Suprapubic skin (tissue), 4 donors: ENCODE data around the gene KARS1. TPM values are rescaled to one million over a fixed set of nuclear protein-coding genes. Genes with fewer than 3 reads are reported as not detected.

Experiments used
- DNase-seq, 2 donors: peaks; one replicate each; pipeline ENCODE4 v3.0.0-alpha.2; 2019; ENCODE audit warnings: low spot score in 2 of 2
- H3K27ac ChIP-seq: fragments of 200-600 bp; sonication (generic); one replicate; pipeline ENCODE4 v1.5.1; 2019
- H3K27me3 ChIP-seq: fragments of 200-600 bp; sonication (generic); one replicate; pipeline ENCODE4 v1.5.1; 2019
- H3K36me3 ChIP-seq: fragments of 200-600 bp; sonication (generic); one replicate; pipeline ENCODE4 v1.5.1; 2019
- H3K4me1 ChIP-seq: fragments of 200-600 bp; sonication (generic); one replicate; pipeline ENCODE4 v1.5.1; 2019
- H3K4me3 ChIP-seq: fragments of 200-600 bp; sonication (generic); one replicate; pipeline ENCODE4 v1.5.1; 2019; ENCODE audit warnings: mild to moderate bottlenecking
- H3K9me3 ChIP-seq: fragments of 200-600 bp; sonication (generic); one replicate; pipeline ENCODE4 v1.5.1; 2019
- CTCF ChIP-seq, 2 donors: fragments of 200-600 bp in 1 of 2; fragments of 450-650 bp in 1 of 2; sonication (generic) in 1 of 2; IDR thresholded peaks; one replicate each; pipeline ENCODE4 v1.5.1; 2016 to 2019; ENCODE audit warnings: antibody characterized with exemption in 2 of 2, mild to moderate bottlenecking in 1 of 2, moderate library complexity in 1 of 2
- EP300 ChIP-seq: sonication (generic); formaldehyde crosslinking; IDR thresholded peaks from one replicate; pipeline ENCODE4 v1.6.1; 2017; ENCODE audit warnings: antibody characterized with exemption
- POLR2A ChIP-seq, 2 donors: fragments of 450-650 bp; IDR thresholded peaks; one replicate each; pipeline ENCODE4 v1.6.1; 2017; ENCODE audit warnings: antibody characterized with exemption in 2 of 2, mild to moderate bottlenecking in 2 of 2, moderate library complexity in 2 of 2
- POLR2AphosphoS5 ChIP-seq, 3 donors: sonication (generic); formaldehyde crosslinking; IDR thresholded peaks; one replicate each; pipeline ENCODE4 v1.6.1; 2017; ENCODE audit warnings: antibody characterized with exemption in 3 of 3
- WGBS: methylation state at CpG from one replicate; pipeline ENCODE4 v1.1.5; 2018; 5-methylcytosine and 5-hydroxymethylcytosine counted together
- total RNA-seq, 4 donors: library from RNA; depleted of rRNA; stranded (reverse); fragments of >200 nt; gene quantifications; one replicate each; pipeline ENCODE4 v1.1.0, GENCODE V29; 2016

KARS1 gene
- total RNA-seq, 4 donors from 2014 or later, result 85.9 to 128 (median 106) TPM

- TF ChIP-seq POLR2A (IDR thresholded peaks at IDR 0.05) (no peak), EP300 (no peak), CTCF (IDR thresholded peaks at IDR 0.05) (no peak)
- 96% methylated on average over 4 of the region's 4 CpGs for WGBS
These were observed 29.4 kb upstream of the KARS1 start, which contains the start of gene CPHXL2 for GRCh38 chr16:75676909-75677308. TSS of gene CPHXL2 (minus strand) at chr16:75677009. CDS start at chr16:75676999, 10 bp downstream.

GRCh38 chr16:75667503-75667902 lies 20.0 kb upstream of the KARS1 start:
- H3K36me3 ChIP-seq, result no peaks in the 10 kb centered on the region
- no peaks in the 10 kb centered on the region for H3K9me3 ChIP-seq
- H3K27ac ChIP-seq, result no peak overlapping the region
- H3K4me1 ChIP-seq, result no peaks in the 10 kb centered on the region
- H3K27me3 ChIP-seq, result no peaks in the 10 kb centered on the region
- TF ChIP-seq POLR2A (IDR thresholded peaks at IDR 0.05) (no peak), POLR2AphosphoS5 (IDR thresholded peaks at IDR 0.05) (no peak), CTCF (IDR thresholded peaks at IDR 0.05) (no peak), EP300 (no peak)
- H3K4me3 ChIP-seq, result no peak overlapping the region
- DNase-seq, result no peak

More at GRCh38 chr16:75676909-75677308, 29.4 kb upstream of the KARS1 start, which contains the start of gene CPHXL2:
- H3K27me3 ChIP-seq, result no peaks in the 10 kb centered on the region
- H3K27ac ChIP-seq, result no peak within 1 kb of the TSS
- H3K4me1 ChIP-seq, result no peaks in the 10 kb centered on the region
- no peaks in the 10 kb centered on the region for H3K36me3 ChIP-seq
- no peak within 1 kb of the TSS for H3K4me3 ChIP-seq
- no peaks in the 10 kb centered on the region for H3K9me3 ChIP-seq
- no peak for DNase-seq

GRCh38 chr16:75660726-75661302 lies 13.3 kb upstream of the KARS1 start:
- no peak for TF ChIP-seq CTCF (IDR thresholded peaks at IDR 0.05)
- TF ChIP-seq POLR2A (IDR thresholded peaks at IDR 0.05), result no peak
- TF ChIP-seq POLR2AphosphoS5 (IDR thresholded peaks at IDR 0.05), result no peak
- no peak for TF ChIP-seq EP300

GRCh38 chr16:75660321-75660720 lies 12.9 kb upstream of the KARS1 start:
- no peak for DNase-seq
- peaks cover 45% of the 10 kb centered on the region for H3K36me3 ChIP-seq
- no peaks in the 10 kb centered on the region for H3K9me3 ChIP-seq
- H3K4me1 ChIP-seq, result peaks cover 11% of the 10 kb centered on the region
- no peak overlapping the region for H3K27ac ChIP-seq
- 89% methylated on average over 6 of the region's 6 CpGs for WGBS
- no peaks in the 10 kb centered on the region for H3K27me3 ChIP-seq
- H3K4me3 ChIP-seq, result no peak overlapping the region
- no peak for TF ChIP-seq POLR2AphosphoS5 (IDR thresholded peaks at IDR 0.05)
- TF ChIP-seq CTCF (IDR thresholded peaks at IDR 0.05), result no peak
- no peak for TF ChIP-seq POLR2A (IDR thresholded peaks at IDR 0.05)
- no peak for TF ChIP-seq EP300

More at GRCh38 chr16:75660726-75661302, 13.3 kb upstream of the KARS1 start:
- Histone ChIP-seq H3K27me3 (no peaks in the 10 kb centered on the region), H3K36me3 (peaks cover 40% of the 10 kb centered on the region), H3K9me3 (no peaks in the 10 kb centered on the region), H3K4me3 (no peak overlapping the region), H3K27ac (no peak overlapping the region), H3K4me1 (peaks cover 11% of the 10 kb centered on the region)
- WGBS, result 71% methylated on average over 4 of the region's 4 CpGs
- no peak for DNase-seq

- peaks cover 18% of the 10 kb centered on the region for H3K4me1 ChIP-seq
- no peak overlapping the region for H3K4me3 ChIP-seq
- H3K27me3 ChIP-seq, result no peaks in the 10 kb centered on the region
- no peak for DNase-seq
- no peak overlapping the region for H3K27ac ChIP-seq
- no peaks in the 10 kb centered on the region for H3K9me3 ChIP-seq
- peaks cover 60% of the 10 kb centered on the region for H3K36me3 ChIP-seq
- TF ChIP-seq POLR2A (IDR thresholded peaks at IDR 0.05) (no peak), CTCF (IDR thresholded peaks at IDR 0.05) (no peak), EP300 (no peak), POLR2AphosphoS5 (IDR thresholded peaks at IDR 0.05) (no peak)
- WGBS, result 90% methylated on average over 2 of the region's 2 CpGs
These were observed 10.7 kb upstream of the KARS1 start for GRCh38 chr16:75658175-75658574.
